ENCODE measurements around the gene TRIM17. TPM values are rescaled to one million over a fixed set of nuclear protein-coding genes. Genes with fewer than 3 reads are reported as not detected.

Gene TRIM17
- total RNA-seq, 1 experiment from 2014 or later = not detected

DNA sequence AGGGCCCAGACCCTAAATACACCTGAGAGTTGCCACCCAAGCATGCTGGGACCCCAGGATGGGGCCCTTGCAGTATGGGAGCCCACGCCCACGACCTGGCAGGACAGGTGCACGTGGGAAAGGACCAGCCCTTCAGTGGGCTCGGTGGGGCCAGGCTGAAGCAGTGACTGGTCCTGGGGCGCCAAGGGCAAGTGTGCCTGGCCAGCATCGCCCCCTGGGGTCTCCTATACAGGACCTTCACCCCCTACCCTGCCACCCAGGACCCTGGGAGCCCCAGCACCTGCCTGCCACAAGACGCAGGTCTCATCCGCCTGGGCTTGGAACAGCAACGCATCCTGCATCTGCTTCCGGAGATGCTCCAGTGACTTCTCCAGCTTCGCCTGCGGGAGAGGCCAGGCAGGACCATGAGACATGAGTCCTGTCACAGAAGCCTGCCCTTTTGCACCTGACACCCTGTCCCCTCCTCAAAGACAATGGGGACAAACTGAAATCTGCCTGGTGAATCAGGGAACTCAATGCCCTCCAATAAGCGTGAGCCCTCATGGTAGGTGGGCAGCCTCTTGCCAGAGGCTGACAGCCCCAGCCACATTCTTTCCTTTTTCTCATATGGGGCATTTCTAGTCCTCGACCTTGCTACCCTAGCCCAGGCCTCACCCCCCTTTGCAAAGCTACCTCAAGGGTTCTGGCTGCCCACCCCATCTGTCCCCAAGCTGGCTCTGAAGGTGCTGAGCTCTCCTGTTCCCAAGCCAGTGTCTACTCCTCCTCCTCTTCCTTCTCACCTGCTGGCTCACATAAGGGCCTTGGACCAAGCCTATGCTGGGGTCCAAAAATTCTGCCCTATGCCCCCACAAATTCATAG lies 14.7 kb downstream of the TRIM17 start:
- no peak for DNase-seq (ENCODE audit: low read depth)

GRCh38 chr1:228400692-228401454 lies 15.8 kb downstream of the TRIM17 start:
- DNase-seq (ENCODE audit: low read depth) = no peak

DNA sequence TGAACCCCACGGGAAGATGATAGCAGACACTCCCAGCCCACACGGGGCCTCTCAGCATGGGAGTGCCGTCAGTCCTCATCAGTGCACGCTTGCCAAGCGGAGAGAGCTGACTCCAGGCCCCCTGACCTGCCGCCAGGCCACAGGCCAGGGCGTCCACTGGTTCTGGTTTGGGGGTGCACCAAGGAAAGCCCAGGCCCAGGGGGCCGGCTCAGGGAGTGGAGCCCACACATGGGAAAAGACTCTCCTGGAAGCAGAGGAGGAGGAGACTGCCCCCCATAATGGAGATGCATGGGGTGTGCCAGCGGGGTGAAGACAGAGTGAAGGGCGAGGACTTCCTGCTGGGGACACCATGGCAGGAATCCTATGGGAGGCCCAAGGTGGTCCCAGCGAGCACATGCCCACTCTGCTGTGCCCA lies 16.4 kb downstream of the TRIM17 start:
- no peak for DNase-seq (ENCODE audit: low read depth)

- DNase-seq (ENCODE audit: low read depth) = no peak
These were observed 17.0 kb downstream of the TRIM17 start for GRCh38 chr1:228399531-228400236.

GRCh38 chr1:228398741-228399461 lies 17.8 kb downstream of the TRIM17 start:
- DNase-seq (ENCODE audit: low read depth) = no peak

DNA sequence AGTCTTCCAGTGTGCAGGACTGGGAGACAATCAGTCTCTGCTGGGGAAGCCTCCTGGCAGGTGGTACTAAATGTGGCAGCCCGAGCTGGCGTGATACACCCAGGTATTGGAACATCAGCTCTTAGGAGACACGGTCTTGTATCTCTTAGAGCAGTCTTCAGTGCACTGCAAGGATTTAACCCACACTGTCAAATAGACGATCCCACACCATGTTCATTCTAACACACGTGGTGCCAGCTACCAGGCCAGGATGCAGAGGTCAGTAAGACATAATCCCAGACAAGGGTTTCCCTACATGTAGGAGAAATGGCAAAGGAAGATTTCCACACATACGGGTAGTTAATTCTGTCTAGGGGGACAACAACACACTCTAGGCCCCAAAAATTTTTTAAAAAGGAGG lies 18.7 kb downstream of the TRIM17 start:
- no peak for DNase-seq (ENCODE audit: low read depth)

- no peak for DNase-seq (ENCODE audit: low read depth)
These were observed 19.6 kb downstream of the TRIM17 start for GRCh38 chr1:228396770-228397662.

DNA sequence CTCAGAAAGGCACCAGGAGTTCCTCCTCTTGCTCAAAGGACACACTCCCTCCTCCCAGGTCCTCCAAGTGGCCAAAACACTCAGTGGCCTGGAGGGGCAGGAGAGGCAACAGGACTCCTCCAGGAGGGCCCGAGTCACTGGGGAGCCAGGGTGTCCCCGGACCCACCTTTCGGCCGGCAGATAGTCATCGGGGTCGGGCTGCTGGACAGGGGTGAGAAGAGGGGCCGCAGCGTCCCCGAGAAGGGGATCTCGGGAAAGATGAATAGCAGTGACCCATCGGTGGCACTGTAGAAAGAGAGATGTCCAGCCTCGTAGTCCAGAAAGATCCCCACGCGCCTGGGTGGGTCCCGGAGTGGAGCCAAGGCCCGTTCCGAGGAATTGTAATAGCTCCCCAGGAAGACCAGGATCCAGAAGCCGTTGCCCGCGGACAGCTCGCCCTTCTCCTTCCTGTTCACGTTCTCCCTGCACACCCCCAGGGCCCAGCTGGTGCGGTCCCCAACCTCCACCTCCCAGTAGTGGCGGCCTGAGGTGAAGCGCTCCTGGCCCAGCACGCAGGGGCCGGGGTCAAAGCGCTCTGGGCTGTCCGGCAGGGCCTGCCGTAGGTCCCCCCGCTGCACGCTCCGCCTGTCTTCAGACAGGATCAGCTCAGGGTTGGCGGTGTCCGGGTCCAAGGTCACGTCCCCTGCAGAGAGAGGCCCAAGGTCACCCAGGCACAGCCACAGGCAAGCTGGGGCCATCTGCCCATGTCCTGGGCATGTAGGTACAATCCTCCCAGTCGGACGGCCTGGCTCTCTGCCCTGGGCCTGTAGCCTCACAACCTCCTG lies 21.9 kb downstream of the TRIM17 start:
- no peak for DNase-seq (ENCODE audit: low read depth)

- no peak for DNase-seq (ENCODE audit: low read depth)
These were observed 22.7 kb downstream of the TRIM17 start for GRCh38 chr1:228393811-228394570.

- DNase-seq (ENCODE audit: low read depth) = peak; percentile 35
These were observed 23.4 kb downstream of the TRIM17 start for GRCh38 chr1:228393268-228393701.

DNA sequence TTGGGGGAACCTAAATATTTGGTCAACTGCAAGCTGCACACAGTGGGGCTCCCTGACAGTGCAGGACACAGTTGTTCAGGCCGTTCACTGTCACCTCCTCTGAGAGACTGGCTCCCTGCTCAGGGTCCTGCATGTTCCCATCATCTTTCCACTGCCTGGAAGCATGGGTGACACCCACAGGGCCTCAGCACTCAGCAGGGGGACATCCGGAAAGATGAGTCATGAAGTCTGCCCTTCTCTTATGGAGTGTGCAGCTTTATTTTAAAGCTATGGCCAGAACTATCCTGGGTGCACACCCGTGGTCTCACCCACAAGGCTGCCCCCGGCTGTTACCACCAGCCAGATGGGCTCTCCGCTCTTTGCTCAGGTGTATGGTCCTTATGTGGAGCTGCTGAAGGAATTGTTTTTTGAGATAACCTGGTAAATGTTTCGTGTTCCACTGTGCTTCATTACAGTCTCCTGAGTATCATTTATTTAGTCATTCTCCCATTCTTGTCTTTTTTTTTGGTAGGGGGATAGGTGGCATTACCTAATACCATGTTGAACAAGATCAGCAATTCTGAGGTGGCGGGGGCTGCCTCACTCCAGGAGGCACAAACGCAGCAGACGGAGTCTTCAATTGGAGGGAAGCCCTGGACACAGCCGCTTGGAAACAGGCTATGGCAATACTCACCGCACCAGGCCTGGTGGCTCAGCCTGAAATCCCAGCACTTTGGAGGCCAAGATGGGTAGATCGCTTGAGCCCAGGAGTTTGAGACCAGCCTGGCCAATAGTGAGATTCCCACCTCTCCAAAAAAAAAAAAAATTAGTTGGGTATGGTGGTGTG lies 24.3 kb downstream of the TRIM17 start:
- DNase-seq (ENCODE audit: low read depth) = peak; percentile 43

GRCh38 chr1:228391411-228392020 lies 25.1 kb downstream of the TRIM17 start:
- no peak for DNase-seq (ENCODE audit: low read depth)

DNA sequence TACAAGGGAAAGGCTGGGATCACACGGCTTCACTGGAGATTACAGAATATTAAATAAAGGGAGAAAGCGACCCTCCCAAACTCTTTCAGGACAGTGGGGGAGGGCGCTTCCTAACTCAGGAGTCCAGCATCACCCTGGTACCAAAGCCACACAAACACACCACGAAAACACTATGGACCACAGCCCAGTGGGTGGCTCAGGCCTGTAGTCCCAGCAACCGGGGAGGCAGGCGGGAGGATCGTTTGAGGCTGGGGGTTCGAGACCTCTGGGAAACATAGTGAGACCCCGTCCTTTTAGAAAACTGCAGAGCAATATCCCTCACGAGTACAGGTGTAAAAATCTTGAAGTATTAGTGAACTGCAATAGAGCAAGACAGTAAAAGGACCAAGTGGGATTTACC lies 26.0 kb downstream of the TRIM17 start:
- DNase-seq (ENCODE audit: low read depth) = no peak

DNA sequence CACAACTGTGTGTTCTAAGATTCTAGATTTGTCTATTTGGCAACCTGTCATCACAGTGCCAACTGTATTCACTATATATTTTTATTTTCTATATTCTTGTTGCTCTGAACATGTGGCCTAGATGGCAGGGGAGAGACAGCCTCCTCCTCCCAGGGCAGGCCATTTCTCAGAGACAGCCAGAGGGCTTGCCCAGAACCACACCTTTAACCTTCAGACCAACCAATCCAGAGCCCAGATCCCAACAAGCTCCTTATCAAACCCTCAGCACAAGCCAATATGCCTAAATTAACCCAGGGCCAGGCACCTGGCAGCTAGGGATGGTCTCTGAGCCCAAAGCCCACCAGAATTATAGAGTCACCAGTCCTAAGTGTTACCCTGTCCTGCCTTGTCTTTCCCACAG lies 29.3 kb downstream of the TRIM17 start:
- DNase-seq (ENCODE audit: low read depth) = no peak

DNA sequence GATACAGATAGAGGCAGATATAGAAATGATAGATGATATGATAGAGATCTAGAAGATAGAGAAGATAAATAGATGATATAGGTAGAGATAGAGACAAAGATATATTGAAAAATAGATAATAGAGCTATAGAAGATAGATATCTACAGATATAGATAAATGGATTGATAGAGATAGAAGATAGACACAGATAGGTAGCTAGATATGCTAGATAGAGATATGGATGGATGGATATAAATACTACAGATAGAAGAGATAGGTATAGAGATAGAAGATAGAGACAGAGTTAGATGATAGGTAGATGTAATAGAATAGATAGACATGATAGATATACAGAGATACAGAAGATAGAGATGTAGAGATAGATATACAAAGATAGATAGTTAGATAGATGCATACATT lies 31.4 kb downstream of the TRIM17 start:
- no peak for DNase-seq (ENCODE audit: low read depth)

GRCh38 chr1:228383773-228384172 lies 32.9 kb downstream of the TRIM17 start:
- DNase-seq (ENCODE audit: low read depth) = no peak

DNA sequence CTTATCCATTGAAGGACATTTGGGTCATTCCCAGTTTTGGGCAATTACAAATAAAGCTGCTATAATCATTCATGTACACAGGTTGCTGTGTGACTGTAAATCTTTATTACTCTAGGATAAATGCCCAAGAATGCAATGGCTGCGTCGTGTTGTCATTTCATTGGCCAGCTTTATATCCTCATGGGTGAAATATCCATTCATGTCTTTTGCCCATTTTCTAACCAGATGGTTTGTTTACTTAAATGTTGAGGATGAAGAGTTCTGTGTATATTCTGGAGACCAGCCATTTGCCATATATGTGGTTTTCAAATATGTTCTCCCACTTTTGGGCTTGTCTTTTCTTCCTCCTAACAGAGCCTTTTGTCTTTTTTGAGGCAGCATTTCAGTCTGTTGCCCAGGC lies 35.3 kb downstream of the TRIM17 start:
- DNase-seq (ENCODE audit: low read depth) = no peak

DNA sequence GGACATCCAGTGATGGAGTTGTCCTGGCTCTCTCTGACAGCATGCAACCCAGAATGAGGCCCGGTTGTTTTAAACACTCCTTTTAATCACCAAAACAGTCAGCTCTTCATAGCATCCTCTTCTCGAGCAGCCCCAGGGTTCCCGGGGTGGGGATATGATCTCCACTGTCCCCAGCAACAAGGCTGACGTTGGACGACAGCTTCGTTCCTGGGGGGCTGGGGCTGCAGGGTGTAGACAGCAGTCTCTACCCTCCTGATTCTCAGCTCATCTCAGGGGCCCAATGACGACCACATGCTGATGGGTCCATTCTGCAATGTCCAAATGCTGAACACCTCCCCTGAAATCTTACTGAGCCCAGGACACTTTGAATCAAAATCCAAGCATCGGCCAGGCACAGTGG lies 37.0 kb downstream of the TRIM17 start:
- DNase-seq (ENCODE audit: low read depth) = no peak

All from M059J (cell line).